ENCODE measurements around the gene NDEL1. TPM values are rescaled to one million over a fixed set of nuclear protein-coding genes. Genes with fewer than 3 reads are reported as not detected.
A peak's percentile ranks its signal among the peaks of the same experiment; 100 is the strongest.

Gene NDEL1
- total RNA-seq, 6 experiments from 2014 or later, result 22.2 to 34.9 (median 28.4) TPM

DNA sequence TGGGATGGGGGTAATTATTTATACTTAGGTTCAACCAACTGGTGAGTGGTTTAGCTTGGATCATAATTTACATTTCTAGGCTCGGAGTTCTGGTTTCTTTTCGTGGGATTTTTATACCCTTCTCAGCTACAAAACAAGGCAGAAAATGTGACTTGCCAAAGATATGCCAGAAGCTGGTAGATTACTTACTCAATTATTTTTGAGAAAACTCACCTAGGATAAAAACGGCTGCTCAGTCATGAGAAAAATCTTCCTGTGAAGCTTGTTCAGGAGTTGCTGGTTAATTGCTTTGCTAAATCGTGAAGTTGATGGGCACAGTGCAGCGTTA, 1.1 kb downstream of the NDEL1 start:
- no peak for DNase-seq

DNA sequence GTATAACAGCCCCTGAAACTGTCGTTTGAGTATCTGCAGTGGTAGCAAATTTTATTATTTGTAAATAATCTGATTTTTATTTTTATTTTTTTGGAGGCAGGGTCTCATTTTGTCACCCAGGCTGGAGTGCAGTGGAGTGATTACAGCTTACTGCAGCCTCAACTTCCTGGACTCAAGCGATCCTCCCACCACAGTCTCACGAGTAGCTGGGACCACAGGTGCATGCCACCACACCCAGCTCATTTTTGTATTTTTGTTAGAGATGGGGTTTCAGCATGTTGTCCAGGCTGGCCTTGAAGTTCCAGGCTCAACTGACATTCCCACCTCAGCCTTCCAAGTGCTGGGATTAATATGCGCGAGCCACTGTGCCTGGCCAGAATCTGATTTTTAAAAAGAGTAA, 2.8 kb downstream of the NDEL1 start:
- DNase-seq, result no peak
- Histone ChIP-seq H3K4me1 (peaks cover 0 to 36% (median 5%) of the 10 kb centered on the region in 4 donors), H3K4me3 (no peak overlapping the region), H3K27me3 (no peaks in the 10 kb centered on the region), H3K9me3 (no peaks in the 10 kb centered on the region), H3K36me3 (peaks cover 0 to 5% (median 0%) of the 10 kb centered on the region in 4 donors), H3K27ac (no peak overlapping the region)
- 80% methylated on average over 5 of the region's 5 CpGs for WGBS (ENCODE audit: insufficient coverage, low coverage, low lambda C conversion rate, missing lambda C conversion rate)
- intact Hi-C loops (cut with DNase I), result no loop called here
- ATAC-seq, result no peak
- TF ChIP-seq, protein P1, sequence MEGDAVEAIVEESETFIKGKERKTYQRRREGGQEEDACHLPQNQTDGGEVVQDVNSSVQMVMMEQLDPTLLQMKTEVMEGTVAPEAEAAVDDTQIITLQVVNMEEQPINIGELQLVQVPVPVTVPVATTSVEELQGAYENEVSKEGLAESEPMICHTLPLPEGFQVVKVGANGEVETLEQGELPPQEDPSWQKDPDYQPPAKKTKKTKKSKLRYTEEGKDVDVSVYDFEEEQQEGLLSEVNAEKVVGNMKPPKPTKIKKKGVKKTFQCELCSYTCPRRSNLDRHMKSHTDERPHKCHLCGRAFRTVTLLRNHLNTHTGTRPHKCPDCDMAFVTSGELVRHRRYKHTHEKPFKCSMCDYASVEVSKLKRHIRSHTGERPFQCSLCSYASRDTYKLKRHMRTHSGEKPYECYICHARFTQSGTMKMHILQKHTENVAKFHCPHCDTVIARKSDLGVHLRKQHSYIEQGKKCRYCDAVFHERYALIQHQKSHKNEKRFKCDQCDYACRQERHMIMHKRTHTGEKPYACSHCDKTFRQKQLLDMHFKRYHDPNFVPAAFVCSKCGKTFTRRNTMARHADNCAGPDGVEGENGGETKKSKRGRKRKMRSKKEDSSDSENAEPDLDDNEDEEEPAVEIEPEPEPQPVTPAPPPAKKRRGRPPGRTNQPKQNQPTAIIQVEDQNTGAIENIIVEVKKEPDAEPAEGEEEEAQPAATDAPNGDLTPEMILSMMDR (IDR thresholded peaks at IDR 0.05), result no peak

More for the DNA sequence above, 1.1 kb downstream of the NDEL1 start:
- H3K4me3 ChIP-seq, result peak overlapping the region; percentile 74 to 99 (median 91)
- H3K27me3 ChIP-seq, result no peaks in the 10 kb centered on the region
- WGBS (ENCODE audit: insufficient coverage, low coverage, low lambda C conversion rate, missing lambda C conversion rate), result 6% methylated on average over 5 of the region's 5 CpGs
- ATAC-seq, result no peak
- TF ChIP-seq POLR2A (IDR thresholded peaks at IDR 0.05), result no peak
- TF ChIP-seq, protein P1 (IDR thresholded peaks at IDR 0.05), result no peak
- H3K9me3 ChIP-seq, result no peaks in the 10 kb centered on the region
- peak overlapping the region; percentile 99 to 100 (median 100) for H3K27ac ChIP-seq
- H3K36me3 ChIP-seq, result peaks cover 0 to 5% (median 0%) of the 10 kb centered on the region in 4 donors
- H3K4me1 ChIP-seq, result peaks cover 0 to 33% (median 6%) of the 10 kb centered on the region in 4 donors
- intact Hi-C loops (cut with DNase I), result no loop called here

DNA sequence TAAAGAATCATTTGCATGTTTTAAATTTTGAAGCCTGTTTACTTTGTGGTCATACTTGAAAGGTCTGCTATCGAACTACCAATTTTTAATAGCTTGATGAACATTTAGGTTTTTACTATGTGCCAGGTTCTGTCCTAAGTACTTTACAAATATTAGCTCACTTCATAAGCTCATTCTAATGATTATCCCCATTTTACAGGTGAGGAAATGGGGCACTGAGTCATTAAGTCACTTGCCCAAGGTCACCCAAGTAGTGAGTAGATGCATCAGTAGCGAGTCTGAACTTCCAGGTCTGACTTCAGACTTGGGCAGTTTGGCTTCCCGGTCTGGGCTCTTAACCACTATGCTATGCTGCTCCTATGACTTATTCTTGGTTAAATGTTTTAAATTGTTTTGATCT, 4.0 kb downstream of the NDEL1 start:
- intact Hi-C loops (cut with DNase I), result no loop called here
- Histone ChIP-seq H3K9me3 (no peaks in the 10 kb centered on the region), H3K27me3 (no peaks in the 10 kb centered on the region), H3K36me3 (peaks cover 0 to 15% (median 6%) of the 10 kb centered on the region in 4 donors), H3K27ac (no peak overlapping the region), H3K4me3 (no peak overlapping the region), H3K4me1 (peaks cover 0 to 36% (median 5%) of the 10 kb centered on the region in 4 donors)
- no peak for DNase-seq
- no peak for ATAC-seq
- WGBS (ENCODE audit: insufficient coverage, low coverage, low lambda C conversion rate, missing lambda C conversion rate), result 97% methylated on average over 3 of the region's 3 CpGs
- TF ChIP-seq, protein P1 (IDR thresholded peaks at IDR 0.05), result no peak
- no peak for TF ChIP-seq POLR2A (IDR thresholded peaks at IDR 0.05)

DNA sequence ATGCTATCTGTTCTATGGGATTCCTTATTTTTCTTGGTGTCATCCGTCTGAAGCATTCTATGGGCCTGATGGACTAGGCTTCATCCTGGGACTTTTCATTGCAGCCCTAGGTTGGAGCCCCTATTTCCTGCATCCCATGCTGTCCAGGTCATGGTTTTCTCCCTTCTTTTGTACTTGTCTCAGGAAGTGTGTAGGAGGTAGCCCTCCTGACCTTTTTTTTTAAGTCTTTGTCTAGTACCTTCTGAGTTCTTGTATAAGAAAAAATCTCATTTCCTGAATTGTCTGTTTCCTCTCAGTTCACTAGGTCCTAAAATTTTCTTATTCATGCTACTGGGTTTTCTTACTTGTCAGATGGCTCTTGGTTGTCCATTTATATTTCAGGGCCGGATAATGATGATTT, 6.0 kb downstream of the NDEL1 start:
- peaks cover 0 to 29% (median 8%) of the 10 kb centered on the region in 4 donors for H3K36me3 ChIP-seq
- intact Hi-C loops (cut with DNase I), result no loop called here
- WGBS (ENCODE audit: insufficient coverage, low coverage, low lambda C conversion rate, missing lambda C conversion rate), result 52% methylated on average over 2 of the region's 2 CpGs
- no peak overlapping the region for H3K4me3 ChIP-seq
- DNase-seq (no peak), ATAC-seq (no peak)
- no peak for TF ChIP-seq POLR2A (IDR thresholded peaks at IDR 0.05)
- TF ChIP-seq, protein P1 (IDR thresholded peaks at IDR 0.05), result no peak
- no peaks in the 10 kb centered on the region for H3K27me3 ChIP-seq
- H3K27ac ChIP-seq, result no peak overlapping the region
- H3K4me1 ChIP-seq, result peaks cover 0 to 36% (median 5%) of the 10 kb centered on the region in 4 donors
- no peaks in the 10 kb centered on the region for H3K9me3 ChIP-seq

DNA sequence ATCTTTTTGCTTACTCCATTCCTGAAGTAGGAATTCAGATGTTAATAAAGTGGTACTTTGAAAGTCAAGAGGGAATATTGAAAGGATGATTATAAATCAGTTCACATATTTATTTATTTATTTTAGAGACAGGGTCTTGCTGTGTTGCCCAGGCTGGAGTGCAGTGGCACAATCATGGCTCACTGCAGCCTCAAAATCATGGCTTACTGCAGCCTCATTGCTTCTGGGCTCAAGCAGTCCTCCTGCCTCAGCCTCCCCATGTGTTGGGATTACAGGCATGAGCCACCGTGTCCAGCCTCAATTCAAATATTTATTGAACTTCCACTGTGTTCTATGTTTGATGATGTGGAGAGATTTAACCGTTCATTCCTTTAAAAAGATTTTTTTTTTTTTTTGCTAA, 6.6 kb downstream of the NDEL1 start:
- Histone ChIP-seq H3K27ac (no peak overlapping the region), H3K4me3 (no peak overlapping the region), H3K27me3 (no peaks in the 10 kb centered on the region), H3K4me1 (peaks cover 0 to 34% (median 5%) of the 10 kb centered on the region in 4 donors), H3K9me3 (no peaks in the 10 kb centered on the region), H3K36me3 (peaks cover 0 to 35% (median 8%) of the 10 kb centered on the region in 4 donors)
- no peak for TF ChIP-seq POLR2A (IDR thresholded peaks at IDR 0.05)
- WGBS (ENCODE audit: insufficient coverage, low coverage, low lambda C conversion rate, missing lambda C conversion rate), result 42% methylated on average over 2 of the region's 2 CpGs
- no peak for DNase-seq
- intact Hi-C loops (cut with DNase I), result no loop called here
- no peak for ATAC-seq

Measured in right lobe of liver (tissue), 6 donors.